ENCODE data around the gene ARHGAP44.

The ARHGAP44 gene

GRCh38 chr17:12887088-12887487 lies 97.8 kb downstream of the ARHGAP44 start:
- TF ChIP-seq, protein P1, sequence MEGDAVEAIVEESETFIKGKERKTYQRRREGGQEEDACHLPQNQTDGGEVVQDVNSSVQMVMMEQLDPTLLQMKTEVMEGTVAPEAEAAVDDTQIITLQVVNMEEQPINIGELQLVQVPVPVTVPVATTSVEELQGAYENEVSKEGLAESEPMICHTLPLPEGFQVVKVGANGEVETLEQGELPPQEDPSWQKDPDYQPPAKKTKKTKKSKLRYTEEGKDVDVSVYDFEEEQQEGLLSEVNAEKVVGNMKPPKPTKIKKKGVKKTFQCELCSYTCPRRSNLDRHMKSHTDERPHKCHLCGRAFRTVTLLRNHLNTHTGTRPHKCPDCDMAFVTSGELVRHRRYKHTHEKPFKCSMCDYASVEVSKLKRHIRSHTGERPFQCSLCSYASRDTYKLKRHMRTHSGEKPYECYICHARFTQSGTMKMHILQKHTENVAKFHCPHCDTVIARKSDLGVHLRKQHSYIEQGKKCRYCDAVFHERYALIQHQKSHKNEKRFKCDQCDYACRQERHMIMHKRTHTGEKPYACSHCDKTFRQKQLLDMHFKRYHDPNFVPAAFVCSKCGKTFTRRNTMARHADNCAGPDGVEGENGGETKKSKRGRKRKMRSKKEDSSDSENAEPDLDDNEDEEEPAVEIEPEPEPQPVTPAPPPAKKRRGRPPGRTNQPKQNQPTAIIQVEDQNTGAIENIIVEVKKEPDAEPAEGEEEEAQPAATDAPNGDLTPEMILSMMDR (IDR thresholded peaks at IDR 0.05; ENCODE audit: low read depth, low read length) = no peak
- no peak for DNase-seq (ENCODE audit: low read depth in 2 of 2)
- no peak overlapping the region for H3K4me3 ChIP-seq (replicated peaks in 1 of 2; ENCODE audit: low read depth in 2 of 2, low read length in 2 of 2)

DNA sequence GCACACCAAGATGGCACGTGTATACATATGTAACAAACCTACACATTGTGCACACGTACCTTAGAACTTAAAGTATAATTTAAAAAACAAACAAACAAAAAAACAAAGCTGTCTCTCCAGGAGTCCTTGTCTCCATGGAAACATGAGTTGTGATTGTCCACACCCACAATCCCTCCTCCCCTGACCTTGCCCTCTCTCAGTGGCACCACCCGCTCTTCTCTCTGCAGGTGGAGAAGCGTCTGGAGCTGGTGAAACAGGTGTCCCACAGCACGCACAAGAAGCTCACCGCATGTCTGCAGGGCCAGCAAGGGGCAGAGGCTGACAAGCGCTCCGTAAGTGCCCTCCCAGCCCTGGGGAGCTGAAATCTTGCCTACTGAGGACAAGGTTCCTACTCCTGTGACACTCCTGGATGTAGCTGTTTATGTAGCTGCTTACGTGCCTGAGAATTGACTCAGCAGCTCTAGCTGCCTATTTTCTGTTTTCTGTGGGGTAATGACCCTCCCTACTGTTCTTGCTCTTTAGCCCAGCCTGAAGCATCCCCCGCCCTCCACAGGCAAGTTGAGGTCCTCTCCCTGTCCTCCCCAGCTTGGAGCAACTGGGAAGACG lies 107.0 kb downstream of the ARHGAP44 start:
- H3K4me3 ChIP-seq (replicated peaks in 1 of 2; ENCODE audit: low read depth in 2 of 2, low read length in 2 of 2) = no peak overlapping the region
- DNase-seq (ENCODE audit: low read depth in 2 of 2) = no peak
- TF ChIP-seq, protein P1 (IDR thresholded peaks at IDR 0.05; ENCODE audit: low read depth, low read length) = no peak

- TF ChIP-seq, protein P1 (IDR thresholded peaks at IDR 0.05; ENCODE audit: low read depth, low read length) = no peak
- no peak overlapping the region for H3K4me3 ChIP-seq (replicated peaks in 1 of 2; ENCODE audit: low read depth in 2 of 2, low read length in 2 of 2)
- no peak for DNase-seq (ENCODE audit: low read depth in 2 of 2)
Observed at GRCh38 chr17:12898110-12898509, 108.8 kb downstream of the ARHGAP44 start.

DNA sequence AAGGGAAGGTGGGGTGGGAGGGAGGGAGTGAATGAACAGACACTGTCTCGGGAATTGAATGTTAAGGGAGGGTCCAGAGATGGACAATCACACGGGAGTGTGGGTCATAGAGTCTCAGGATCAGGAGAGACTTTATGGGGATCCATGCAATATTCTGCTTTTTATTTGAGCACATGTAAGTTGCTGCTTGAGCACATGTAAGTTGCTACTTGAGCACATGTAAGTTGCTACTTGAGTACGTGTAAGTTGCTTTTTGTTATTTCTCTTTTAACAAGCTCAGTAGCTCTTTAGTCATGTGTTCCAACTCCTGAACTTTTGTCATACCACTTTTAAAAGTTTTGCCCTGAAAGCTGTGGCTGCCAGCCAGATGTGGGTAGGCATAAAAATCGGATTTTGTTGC lies 110.3 kb downstream of the ARHGAP44 start:
- TF ChIP-seq, protein P1 (IDR thresholded peaks at IDR 0.05; ENCODE audit: low read depth, low read length) = no peak
- no peak for DNase-seq (ENCODE audit: low read depth in 2 of 2)
- H3K4me3 ChIP-seq (replicated peaks in 1 of 2; ENCODE audit: low read depth in 2 of 2, low read length in 2 of 2) = no peak overlapping the region

DNA sequence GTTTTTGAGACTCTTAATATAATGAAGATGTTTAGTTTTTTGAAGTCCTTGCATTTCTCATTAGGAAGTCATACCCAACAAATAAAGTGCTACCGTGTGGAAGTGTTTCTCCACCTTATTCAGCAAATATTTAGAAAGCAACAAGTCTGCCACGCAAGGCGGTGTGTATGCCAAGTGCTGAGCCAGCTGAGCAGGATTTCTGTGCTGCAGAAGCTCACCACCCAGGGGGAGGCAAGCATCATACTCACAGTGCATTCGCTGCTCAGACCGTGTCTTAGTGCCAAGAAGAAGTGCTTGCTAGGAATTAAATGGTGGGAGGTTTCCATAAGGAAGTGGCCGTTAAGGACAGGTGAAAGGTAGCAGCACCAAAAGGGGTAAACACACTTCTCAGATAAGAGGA lies 111.2 kb downstream of the ARHGAP44 start:
- H3K4me3 ChIP-seq (replicated peaks in 1 of 2; ENCODE audit: low read depth in 2 of 2, low read length in 2 of 2) = no peak overlapping the region
- TF ChIP-seq, protein P1 (IDR thresholded peaks at IDR 0.05; ENCODE audit: low read depth, low read length) = no peak
- no peak for DNase-seq (ENCODE audit: low read depth in 2 of 2)

DNA sequence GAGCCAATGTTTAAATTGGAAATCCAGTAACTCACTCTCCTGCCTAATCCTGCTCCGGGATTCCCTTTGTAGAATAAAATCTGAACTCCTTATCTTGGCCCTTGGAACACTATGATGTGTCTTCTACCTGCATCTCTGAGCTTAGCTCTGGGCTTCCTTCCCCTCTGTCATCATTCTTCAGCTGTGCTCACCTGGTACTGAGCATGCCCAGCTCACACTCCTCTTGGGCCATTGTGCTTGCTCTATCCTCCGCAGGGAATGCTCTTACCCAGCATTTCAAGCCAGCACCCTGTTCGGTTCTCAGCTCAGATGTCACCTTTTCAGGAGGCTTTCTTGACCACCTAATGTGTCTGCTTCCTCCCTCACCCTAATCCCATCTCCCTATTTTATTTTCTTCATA lies 112.7 kb downstream of the ARHGAP44 start:
- TF ChIP-seq, protein P1 (IDR thresholded peaks at IDR 0.05; ENCODE audit: low read depth, low read length) = no peak
- DNase-seq (ENCODE audit: low read depth in 2 of 2) = no peak
- H3K4me3 ChIP-seq (replicated peaks in 1 of 2; ENCODE audit: low read depth in 2 of 2, low read length in 2 of 2) = no peak overlapping the region

DNA sequence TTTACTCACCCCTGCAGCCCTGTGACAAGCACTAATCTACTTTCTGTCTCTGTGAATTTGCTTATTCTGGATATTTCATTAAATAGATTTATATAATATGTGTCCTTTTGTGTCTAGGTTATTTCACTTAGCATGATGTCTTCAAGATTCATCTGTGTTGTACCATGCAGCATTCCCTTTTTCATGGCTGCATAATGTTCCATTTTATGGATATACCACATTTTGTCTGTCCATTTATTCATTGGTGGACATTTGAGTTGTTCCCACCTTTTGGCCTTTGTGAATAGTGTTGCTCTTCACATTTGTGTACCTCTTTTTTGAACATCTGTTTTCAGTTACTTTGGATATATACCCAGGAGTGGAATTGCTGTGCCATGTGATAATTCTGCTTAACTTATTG lies 118.2 kb downstream of the ARHGAP44 start:
- TF ChIP-seq, protein P1 (IDR thresholded peaks at IDR 0.05; ENCODE audit: low read depth, low read length) = no peak
- H3K4me3 ChIP-seq (replicated peaks in 1 of 2; ENCODE audit: low read depth in 2 of 2, low read length in 2 of 2) = no peak overlapping the region
- no peak for DNase-seq (ENCODE audit: low read depth in 2 of 2)

All from cardiac fibroblast (primary cell).